Neural cell (in vitro differentiated cells): ENCODE measurements around the gene NIM1K. TPM values are rescaled to one million over a fixed set of nuclear protein-coding genes. Genes with fewer than 3 reads are reported as not detected.

Experiments
- H2AFZ ChIP-seq: fragments of 200-600, 300-800 bp; sonication (generic), shearing (Covaris generic); 2 replicates; pipeline ENCODE4 v1.6.0; 2014; ENCODE audit warnings: low read depth, mild to moderate bottlenecking, antibody characterized with exemption, low read length, moderate library complexity
- H3F3A ChIP-seq: fragments of 200-600 bp; shearing (Covaris generic); 2 replicates; pipeline ENCODE4 v1.6.1; 2016; ENCODE audit warnings: mild to moderate bottlenecking, moderate library complexity, mixed read lengths, antibody characterized with exemption, low read length; ENCODE audit not compliant: insufficient read depth, poor library complexity, severe bottlenecking
- H3K27ac ChIP-seq: fragments of 200-600, 300-800 bp; sonication (generic), shearing (Covaris generic); 2 replicates; pipeline ENCODE4 v1.5.1; 2014; ENCODE audit warnings: mild to moderate bottlenecking, low read length, moderate library complexity
- H3K27me3 ChIP-seq: fragments of 300-800, 200-600 bp; sonication (generic), shearing (Covaris generic); 2 replicates; pipeline ENCODE4 v1.6.0; 2014; ENCODE audit warnings: mild to moderate bottlenecking, low read depth, low read length, moderate library complexity; ENCODE audit not compliant: insufficient read depth
- H3K36me3 ChIP-seq: fragments of 300-800, 200-600 bp; sonication (generic), shearing (Covaris generic); 2 replicates; pipeline ENCODE4 v1.5.1; 2014; ENCODE audit warnings: mild to moderate bottlenecking, antibody characterized with exemption, low read length, moderate library complexity; ENCODE audit not compliant: insufficient read depth
- H3K4me2 ChIP-seq: fragments of 300-800, 200-600 bp; sonication (generic), shearing (Covaris generic); 2 replicates; pipeline ENCODE4 v1.6.0; 2014; ENCODE audit warnings: mild to moderate bottlenecking, low read length
- H3K4me3 ChIP-seq: fragments of 300-800, 200-600 bp; sonication (generic), shearing (Covaris generic); 2 replicates; pipeline ENCODE4 v1.5.1; 2014; ENCODE audit warnings: mild to moderate bottlenecking, low read length, moderate library complexity
- H3K79me2 ChIP-seq: fragments of 200-600 bp; shearing (Covaris generic); replicated peaks from 2 replicates; pipeline ENCODE4 v1.6.0; 2014; ENCODE audit warnings: mild to moderate bottlenecking, low read length, moderate library complexity; ENCODE audit not compliant: insufficient read depth
- H3K9ac ChIP-seq: fragments of 300-800, 200-600 bp; sonication (generic), shearing (Covaris generic); 2 replicates; pipeline ENCODE4 v1.6.1; 2016; ENCODE audit warnings: mild to moderate bottlenecking, low read length, mixed read lengths
- H3K9me2 ChIP-seq: fragments of 200-600 bp; shearing (Covaris generic); 2 replicates; pipeline ENCODE4 v1.6.1; 2016; ENCODE audit warnings: mild to moderate bottlenecking, low read length, mixed read lengths; ENCODE audit not compliant: insufficient read depth
- H3K9me3 ChIP-seq: fragments of 200-600, 300-800 bp; sonication (generic), shearing (Covaris generic); 2 replicates; pipeline ENCODE4 v1.6.1; 2016; ENCODE audit warnings: mild to moderate bottlenecking, mixed run types, low read length, moderate library complexity, mixed read lengths
- H4K20me1 ChIP-seq: fragments of 200-600 bp; shearing (Covaris generic); 2 replicates; pipeline ENCODE4 v1.6.1; 2016; ENCODE audit warnings: mild to moderate bottlenecking, mixed run types; ENCODE audit not compliant: insufficient read depth
- CTCF ChIP-seq: fragments of 450-650 bp; IDR thresholded peaks from 2 replicates; pipeline ENCODE4 v1.5.1; 2014; ENCODE audit warnings: antibody characterized with exemption, mild to moderate bottlenecking, moderate library complexity; ENCODE audit not compliant: poor library complexity, severe bottlenecking
- EP300 ChIP-seq: fragments of 450-650 bp; conservative IDR thresholded peaks from 2 replicates; pipeline ENCODE4 v1.6.1; 2014; ENCODE audit warnings: antibody characterized with exemption, mild to moderate bottlenecking, moderate library complexity; ENCODE audit not compliant: poor library complexity, severe bottlenecking
- EZH2 ChIP-seq: fragments of 200-600, 300-800 bp; shearing (Covaris generic), sonication (generic); IDR thresholded peaks from 2 replicates; pipeline ENCODE4 v1.6.1; 2014; ENCODE audit warnings: antibody characterized with exemption, low read length, borderline replicate concordance, mild to moderate bottlenecking; ENCODE audit not compliant: insufficient read depth, poor library complexity, severe bottlenecking
- MXI1 ChIP-seq: fragments of 450-650 bp; conservative IDR thresholded peaks from 2 replicates; pipeline ENCODE4 v1.6.1; 2014; ENCODE audit warnings: antibody characterized with exemption, mild to moderate bottlenecking; ENCODE audit not compliant: poor library complexity, severe bottlenecking
- POLR2AphosphoS5 ChIP-seq: IDR thresholded peaks from 2 replicates; pipeline ENCODE4 v1.6.1; 2012
- RAD21 ChIP-seq: fragments of 450-650 bp; conservative IDR thresholded peaks from 2 replicates; pipeline ENCODE4 v1.6.1; 2014; ENCODE audit warnings: antibody characterized with exemption, mild to moderate bottlenecking, moderate library complexity
- SMC3 ChIP-seq: fragments of 450-650 bp; conservative IDR thresholded peaks from 2 replicates; pipeline ENCODE4 v1.6.1; 2014; ENCODE audit warnings: antibody characterized with exemption, mild to moderate bottlenecking, moderate library complexity; ENCODE audit not compliant: poor library complexity
- TAF1 ChIP-seq: IDR thresholded peaks from 2 replicates; pipeline ENCODE4 v1.6.1; 2012; ENCODE audit warnings: low read depth
- polyA plus RNA-seq: library from polyadenylated mRNA; depleted of rRNA; stranded (reverse); fragments of >200 nt; gene quantifications from 2 replicates; pipeline ENCODE4 v1.2.3, GENCODE V29; 2014
- TF ChIP-seq, protein P1 (sequence below): IDR thresholded peaks from 2 replicates; pipeline ENCODE4 v1.6.1; 2012; ENCODE audit warnings: borderline replicate concordance

The NIM1K gene
- polyA plus RNA-seq, 1 donor from 2014 or later = 4.4 TPM

- Histone ChIP-seq H3K36me3 (peaks cover 3% of the 10 kb centered on the region), H3K79me2 (peaks cover 4% of the 10 kb centered on the region), H3K9me2 (no peaks in the 10 kb centered on the region), H3F3A (no peaks in the 10 kb centered on the region), H3K27me3 (no peaks in the 10 kb centered on the region), H2AFZ (no peak overlapping the region), H3K9ac (no peak overlapping the region), H3K4me3 (no peak overlapping the region), H3K27ac (no peak overlapping the region), H3K4me2 (no peak overlapping the region), H3K9me3 (no peaks in the 10 kb centered on the region), H4K20me1 (no peaks in the 10 kb centered on the region)
- TF ChIP-seq MXI1 (no peak), POLR2AphosphoS5 (no peak), CTCF (no peak), TAF1 (no peak), EZH2 (no peak), EP300 (no peak), SMC3 (no peak), RAD21 (no peak)
- TF ChIP-seq, protein P1, sequence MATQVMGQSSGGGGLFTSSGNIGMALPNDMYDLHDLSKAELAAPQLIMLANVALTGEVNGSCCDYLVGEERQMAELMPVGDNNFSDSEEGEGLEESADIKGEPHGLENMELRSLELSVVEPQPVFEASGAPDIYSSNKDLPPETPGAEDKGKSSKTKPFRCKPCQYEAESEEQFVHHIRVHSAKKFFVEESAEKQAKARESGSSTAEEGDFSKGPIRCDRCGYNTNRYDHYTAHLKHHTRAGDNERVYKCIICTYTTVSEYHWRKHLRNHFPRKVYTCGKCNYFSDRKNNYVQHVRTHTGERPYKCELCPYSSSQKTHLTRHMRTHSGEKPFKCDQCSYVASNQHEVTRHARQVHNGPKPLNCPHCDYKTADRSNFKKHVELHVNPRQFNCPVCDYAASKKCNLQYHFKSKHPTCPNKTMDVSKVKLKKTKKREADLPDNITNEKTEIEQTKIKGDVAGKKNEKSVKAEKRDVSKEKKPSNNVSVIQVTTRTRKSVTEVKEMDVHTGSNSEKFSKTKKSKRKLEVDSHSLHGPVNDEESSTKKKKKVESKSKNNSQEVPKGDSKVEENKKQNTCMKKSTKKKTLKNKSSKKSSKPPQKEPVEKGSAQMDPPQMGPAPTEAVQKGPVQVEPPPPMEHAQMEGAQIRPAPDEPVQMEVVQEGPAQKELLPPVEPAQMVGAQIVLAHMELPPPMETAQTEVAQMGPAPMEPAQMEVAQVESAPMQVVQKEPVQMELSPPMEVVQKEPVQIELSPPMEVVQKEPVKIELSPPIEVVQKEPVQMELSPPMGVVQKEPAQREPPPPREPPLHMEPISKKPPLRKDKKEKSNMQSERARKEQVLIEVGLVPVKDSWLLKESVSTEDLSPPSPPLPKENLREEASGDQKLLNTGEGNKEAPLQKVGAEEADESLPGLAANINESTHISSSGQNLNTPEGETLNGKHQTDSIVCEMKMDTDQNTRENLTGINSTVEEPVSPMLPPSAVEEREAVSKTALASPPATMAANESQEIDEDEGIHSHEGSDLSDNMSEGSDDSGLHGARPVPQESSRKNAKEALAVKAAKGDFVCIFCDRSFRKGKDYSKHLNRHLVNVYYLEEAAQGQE = no peak
These were observed 35.0 kb upstream of the NIM1K start for GRCh38 chr5:43157068-43157467.

GRCh38 chr5:43161244-43161643 is 30.8 kb upstream of the NIM1K start:
- H3K27ac ChIP-seq = no peak overlapping the region

More at GRCh38 chr5:43161244-43161643, 30.8 kb upstream of the NIM1K start:
- H3K4me3 ChIP-seq = no peak overlapping the region
- H3K79me2 ChIP-seq = no peaks in the 10 kb centered on the region
- no peaks in the 10 kb centered on the region for H3K9me3 ChIP-seq
- peaks cover 9% of the 10 kb centered on the region for H3K36me3 ChIP-seq
- H4K20me1 ChIP-seq = no peaks in the 10 kb centered on the region
- no peaks in the 10 kb centered on the region for H3K27me3 ChIP-seq
- H3K4me2 ChIP-seq = no peak overlapping the region
- no peak overlapping the region for H3K9ac ChIP-seq
- TF ChIP-seq CTCF (no peak), RAD21 (no peak), EP300 (no peak), SMC3 (no peak), TAF1 (no peak), MXI1 (no peak), POLR2AphosphoS5 (no peak), EZH2 (no peak)
- TF ChIP-seq, protein P1 = no peak
- H3F3A ChIP-seq = no peaks in the 10 kb centered on the region
- H3K9me2 ChIP-seq = no peaks in the 10 kb centered on the region
- no peak overlapping the region for H2AFZ ChIP-seq
